ENCODE results near the gene GNB1L. TPM values are rescaled to one million over a fixed set of nuclear protein-coding genes. Genes with fewer than 3 reads are reported as not detected.

Gene GNB1L
- total RNA-seq, 1 experiment from 2014 or later = 10.3 TPM

- H2AFZ ChIP-seq = no peak overlapping the region
- no peaks in the 10 kb centered on the region for H3K27me3 ChIP-seq (ENCODE audit: insufficient read depth, low read depth)
- CTCF ChIA-PET = no interaction called here
- intact Hi-C loops (cut with micrococcal nuclease; ENCODE audit: unreplicated experiment) = no loop called here
- no peaks in the 10 kb centered on the region for H3K79me2 ChIP-seq (ENCODE audit: low read depth)
- TF ChIP-seq EZH2 (IDR thresholded peaks at IDR 0.05; ENCODE audit: low read depth) = no peak
- TF ChIP-seq, protein P1, sequence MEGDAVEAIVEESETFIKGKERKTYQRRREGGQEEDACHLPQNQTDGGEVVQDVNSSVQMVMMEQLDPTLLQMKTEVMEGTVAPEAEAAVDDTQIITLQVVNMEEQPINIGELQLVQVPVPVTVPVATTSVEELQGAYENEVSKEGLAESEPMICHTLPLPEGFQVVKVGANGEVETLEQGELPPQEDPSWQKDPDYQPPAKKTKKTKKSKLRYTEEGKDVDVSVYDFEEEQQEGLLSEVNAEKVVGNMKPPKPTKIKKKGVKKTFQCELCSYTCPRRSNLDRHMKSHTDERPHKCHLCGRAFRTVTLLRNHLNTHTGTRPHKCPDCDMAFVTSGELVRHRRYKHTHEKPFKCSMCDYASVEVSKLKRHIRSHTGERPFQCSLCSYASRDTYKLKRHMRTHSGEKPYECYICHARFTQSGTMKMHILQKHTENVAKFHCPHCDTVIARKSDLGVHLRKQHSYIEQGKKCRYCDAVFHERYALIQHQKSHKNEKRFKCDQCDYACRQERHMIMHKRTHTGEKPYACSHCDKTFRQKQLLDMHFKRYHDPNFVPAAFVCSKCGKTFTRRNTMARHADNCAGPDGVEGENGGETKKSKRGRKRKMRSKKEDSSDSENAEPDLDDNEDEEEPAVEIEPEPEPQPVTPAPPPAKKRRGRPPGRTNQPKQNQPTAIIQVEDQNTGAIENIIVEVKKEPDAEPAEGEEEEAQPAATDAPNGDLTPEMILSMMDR (conservative IDR thresholded peaks at IDR 0.05) = no peak
- no peaks in the 10 kb centered on the region for H3K9me3 ChIP-seq (ENCODE audit: insufficient read depth, low read depth)
- H3K4me3 ChIP-seq = no peak overlapping the region
- no peaks in the 10 kb centered on the region for H4K20me1 ChIP-seq (ENCODE audit: insufficient read depth)
- no peak overlapping the region for H3K27ac ChIP-seq
- no peaks in the 10 kb centered on the region for H3K36me3 ChIP-seq (ENCODE audit: low read depth)
- DNase-seq = no peak
- no peak overlapping the region for H3K4me2 ChIP-seq
- H3F3A ChIP-seq (ENCODE audit: insufficient read depth, low read depth) = no peaks in the 10 kb centered on the region
- POLR2A ChIA-PET (ENCODE audit: unreplicated experiment) = no interaction called here
- no TSS peak for BruUV-seq (replicated peaks)
- H3K4me1 ChIP-seq (replicated peaks; ENCODE audit: insufficient read depth) = no peaks in the 10 kb centered on the region
- H3K9me2 ChIP-seq (ENCODE audit: insufficient read depth) = no peaks in the 10 kb centered on the region
Measured at GRCh38 chr22:19776433-19777031, 78.1 kb downstream of the GNB1L start.

DNA sequence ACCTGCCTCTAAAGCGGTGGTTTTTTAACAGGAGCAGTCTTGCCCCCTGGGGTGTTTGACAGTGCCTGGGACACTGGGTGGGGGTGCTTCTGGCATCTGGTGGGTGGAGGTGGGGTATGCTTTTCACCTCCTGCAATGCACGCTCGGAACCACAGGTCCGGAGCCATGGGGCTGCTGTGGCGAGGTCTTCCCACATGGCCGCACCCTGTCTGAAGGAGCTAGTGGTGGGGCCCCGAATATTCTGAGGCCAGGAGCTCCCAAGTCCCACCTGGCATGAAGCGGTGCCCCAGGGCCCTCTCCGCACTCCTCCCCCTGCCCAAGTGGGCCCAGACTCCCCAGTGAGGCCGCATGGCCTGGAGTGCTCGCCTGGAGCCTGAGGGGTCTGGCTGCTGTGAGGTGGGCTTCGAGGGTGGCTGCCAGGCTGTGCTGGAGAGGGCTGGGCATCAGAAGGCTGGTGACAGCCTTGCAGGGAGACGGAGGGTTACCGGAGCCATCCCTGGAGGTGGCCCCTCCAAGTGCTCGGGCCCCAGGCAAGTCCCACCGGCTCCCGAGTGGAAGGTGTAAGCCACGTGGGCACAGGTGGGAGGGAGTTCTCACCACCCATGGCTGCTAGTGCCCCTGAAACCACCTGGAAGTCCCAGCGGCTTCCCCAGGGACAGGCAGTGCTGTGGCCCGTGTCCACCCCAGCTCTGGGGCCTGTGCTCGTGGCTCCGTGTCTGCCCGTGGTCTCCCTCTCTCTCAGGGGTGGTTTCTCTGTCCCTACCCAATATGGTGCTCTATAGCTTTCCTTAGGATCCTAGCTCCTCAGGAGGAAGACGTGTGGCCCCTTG lies 79.0 kb downstream of the GNB1L start:
- Histone ChIP-seq H3K27ac (no peak overlapping the region), H3K36me3 (ENCODE audit: low read depth) (no peaks in the 10 kb centered on the region), H3F3A (ENCODE audit: insufficient read depth, low read depth) (no peaks in the 10 kb centered on the region), H3K4me2 (no peak overlapping the region), H3K27me3 (ENCODE audit: insufficient read depth, low read depth) (no peaks in the 10 kb centered on the region), H3K9me2 (ENCODE audit: insufficient read depth) (no peaks in the 10 kb centered on the region), H3K9me3 (ENCODE audit: insufficient read depth, low read depth) (no peaks in the 10 kb centered on the region), H2AFZ (no peak overlapping the region), H3K4me1 (replicated peaks; ENCODE audit: insufficient read depth) (no peaks in the 10 kb centered on the region), H3K79me2 (ENCODE audit: low read depth) (no peaks in the 10 kb centered on the region), H4K20me1 (ENCODE audit: insufficient read depth) (no peaks in the 10 kb centered on the region), H3K4me3 (no peak overlapping the region)
- DNase-seq = no peak
- POLR2A ChIA-PET (ENCODE audit: unreplicated experiment) = no interaction called here
- intact Hi-C loops (cut with micrococcal nuclease; ENCODE audit: unreplicated experiment) = no loop called here
- CTCF ChIA-PET = no interaction called here
- no peak for TF ChIP-seq EZH2 (IDR thresholded peaks at IDR 0.05; ENCODE audit: low read depth)
- no TSS peak for BruUV-seq (replicated peaks)

DNA sequence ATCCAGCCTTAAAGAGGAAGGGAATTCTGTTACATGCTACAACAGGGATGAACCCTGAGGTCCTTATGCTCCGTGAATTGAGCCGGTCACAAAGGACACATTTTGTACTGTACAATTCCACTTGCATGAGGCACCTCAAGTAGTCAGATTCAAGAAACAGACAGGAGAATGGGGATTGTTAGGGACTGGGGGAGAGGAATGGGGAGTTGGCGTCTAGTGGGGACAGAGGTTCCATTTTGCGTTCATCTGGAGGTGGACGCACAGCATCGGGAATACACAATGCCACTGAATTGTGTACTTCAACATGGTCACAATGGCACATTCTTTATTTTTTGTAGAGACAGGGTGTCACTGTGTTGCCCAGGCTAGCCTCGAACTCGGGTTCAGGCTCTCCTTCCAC lies 80.0 kb downstream of the GNB1L start:
- intact Hi-C loops (cut with micrococcal nuclease; ENCODE audit: unreplicated experiment) = no loop called here
- Histone ChIP-seq H2AFZ (no peak overlapping the region), H3K79me2 (ENCODE audit: low read depth) (no peaks in the 10 kb centered on the region), H3K36me3 (ENCODE audit: low read depth) (no peaks in the 10 kb centered on the region), H4K20me1 (ENCODE audit: insufficient read depth) (no peaks in the 10 kb centered on the region), H3K4me1 (replicated peaks; ENCODE audit: insufficient read depth) (no peaks in the 10 kb centered on the region), H3K4me3 (no peak overlapping the region), H3K9me3 (ENCODE audit: insufficient read depth, low read depth) (no peaks in the 10 kb centered on the region), H3K9me2 (ENCODE audit: insufficient read depth) (no peaks in the 10 kb centered on the region), H3K27me3 (ENCODE audit: insufficient read depth, low read depth) (no peaks in the 10 kb centered on the region), H3F3A (ENCODE audit: insufficient read depth, low read depth) (no peaks in the 10 kb centered on the region), H3K4me2 (no peak overlapping the region), H3K27ac (no peak overlapping the region)
- TF ChIP-seq, protein P1 (conservative IDR thresholded peaks at IDR 0.05) = no peak
- TF ChIP-seq EZH2 (IDR thresholded peaks at IDR 0.05; ENCODE audit: low read depth) = no peak
- CTCF ChIA-PET = no interaction called here
- DNase-seq = no peak
- no TSS peak for BruUV-seq (replicated peaks)
- POLR2A ChIA-PET (ENCODE audit: unreplicated experiment) = interaction anchor here (0.7 kb wide), 1 partner anchor 67 kb away, joined by 3 read pairs; no protein-coding TSS in a partner anchor
